ENCODE results near the gene S1PR5. TPM values are rescaled to one million over a fixed set of nuclear protein-coding genes. Genes with fewer than 3 reads are reported as not detected.

The S1PR5 gene
- total RNA-seq, 2 donors from 2014 or later, result 5.1 to 16.3 TPM

- Mint-ChIP-seq H3K9me3 (no peaks in the 10 kb centered on the region), H3K4me1 (ENCODE audit: low read depth in 2 of 2) (peaks cover 56% of the 10 kb centered on the region in 2 donors), H3K27ac (peak overlapping the region; percentile 73 to 74), H3K36me3 (peaks cover 8% of the 10 kb centered on the region), H3K27me3 (no peaks in the 10 kb centered on the region), H3K4me3 (peak overlapping the region; percentile 87)
- DNase-seq (ENCODE audit: low spot score), result peak; percentile 77
- peak; percentile 56 to 57 for ATAC-seq
Observed at GRCh38 chr19:10516671-10517286, 468 bp downstream of the S1PR5 start.

- ATAC-seq (peak; percentile 77 to 82), DNase-seq (ENCODE audit: low spot score) (peak; percentile 90)
- Mint-ChIP-seq H3K36me3 (peaks cover 8% of the 10 kb centered on the region), H3K4me1 (ENCODE audit: low read depth in 2 of 2) (peaks cover 54 to 56% of the 10 kb centered on the region in 2 donors), H3K27me3 (no peaks in the 10 kb centered on the region), H3K27ac (peak overlapping the region; percentile 73 to 74), H3K4me3 (peak overlapping the region; percentile 87), H3K9me3 (no peaks in the 10 kb centered on the region)
Observed at GRCh38 chr19:10516064-10516385, 1.2 kb downstream of the S1PR5 start.

- peaks cover 49 to 50% of the 10 kb centered on the region in 2 donors for H3K4me1 Mint-ChIP-seq (ENCODE audit: low read depth in 2 of 2)
- DNase-seq (ENCODE audit: low spot score) (peak; percentile 70), ATAC-seq (peak; percentile 34 to 52)
- peak overlapping the region; percentile 73 to 74 for H3K27ac Mint-ChIP-seq
- H3K4me3 Mint-ChIP-seq, result peak overlapping the region; percentile 87
- H3K36me3 Mint-ChIP-seq, result peaks cover 8% of the 10 kb centered on the region
- no peaks in the 10 kb centered on the region for H3K27me3 Mint-ChIP-seq
- H3K9me3 Mint-ChIP-seq, result no peaks in the 10 kb centered on the region
Observed at GRCh38 chr19:10514211-10515145, 2.8 kb downstream of the S1PR5 start.

DNA sequence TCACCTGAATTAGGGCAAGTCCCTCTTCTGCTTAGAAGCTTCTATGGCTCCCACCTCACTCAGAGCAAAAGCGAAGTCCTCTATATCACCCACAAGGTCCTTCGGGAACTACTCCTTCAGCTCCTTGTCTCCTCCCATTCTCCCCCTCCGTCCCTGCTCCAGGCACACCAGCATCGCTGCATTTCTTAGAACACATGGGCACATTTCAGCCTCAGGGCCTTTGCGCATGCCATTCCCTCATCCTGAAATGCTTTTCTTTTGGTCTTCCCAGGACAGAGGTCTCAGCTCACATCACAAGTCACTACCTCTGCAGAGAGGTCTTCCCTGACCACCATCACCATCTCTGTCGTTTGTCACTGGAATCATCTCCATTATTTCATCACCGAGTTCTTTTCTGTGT is 4.0 kb downstream of the S1PR5 start:
- H3K27me3 Mint-ChIP-seq, result no peaks in the 10 kb centered on the region
- peak overlapping the region; percentile 70 to 73 for H3K27ac Mint-ChIP-seq
- peaks cover 43 to 46% of the 10 kb centered on the region in 2 donors for H3K4me1 Mint-ChIP-seq (ENCODE audit: low read depth in 2 of 2)
- no peak for ATAC-seq
- H3K4me3 Mint-ChIP-seq, result peak overlapping the region; percentile 87
- H3K9me3 Mint-ChIP-seq, result no peaks in the 10 kb centered on the region
- peaks cover 8% of the 10 kb centered on the region for H3K36me3 Mint-ChIP-seq
- no peak for DNase-seq (ENCODE audit: low spot score)

DNA sequence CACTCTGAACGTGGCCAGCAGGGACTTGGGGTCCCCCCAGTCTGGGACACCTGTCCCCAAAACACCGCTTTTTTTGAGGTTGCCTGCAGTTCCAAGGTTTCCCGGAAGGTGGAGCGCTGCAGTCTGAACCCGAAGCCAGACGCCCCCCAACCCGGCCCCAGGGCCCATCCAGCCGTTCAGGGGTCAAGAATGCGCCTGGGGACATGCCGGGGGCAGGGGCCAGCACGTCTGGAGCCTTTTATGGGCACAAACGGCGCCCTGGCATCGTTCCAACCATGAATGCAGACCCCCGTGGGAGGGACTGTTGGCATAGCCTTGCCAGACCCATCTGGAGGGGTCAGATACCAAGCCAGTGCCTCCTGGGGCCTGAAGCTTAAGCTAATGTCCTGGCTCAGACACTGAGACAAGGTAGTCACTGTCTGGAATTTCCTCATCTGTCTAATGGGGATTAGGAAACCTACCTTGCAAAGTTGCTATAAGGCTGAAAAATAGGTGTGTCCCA is 6.9 kb downstream of the S1PR5 start:
- Mint-ChIP-seq H3K9me3 (no peaks in the 10 kb centered on the region), H3K27ac (peak overlapping the region in 1 of 2 donors; percentile 84), H3K4me1 (ENCODE audit: low read depth in 2 of 2) (peaks cover 32 to 37% of the 10 kb centered on the region in 2 donors), H3K4me3 (no peak overlapping the region), H3K27me3 (no peaks in the 10 kb centered on the region), H3K36me3 (peaks cover 8% of the 10 kb centered on the region)
- ATAC-seq (no peak), DNase-seq (ENCODE audit: low spot score) (peak; percentile 73)

DNA sequence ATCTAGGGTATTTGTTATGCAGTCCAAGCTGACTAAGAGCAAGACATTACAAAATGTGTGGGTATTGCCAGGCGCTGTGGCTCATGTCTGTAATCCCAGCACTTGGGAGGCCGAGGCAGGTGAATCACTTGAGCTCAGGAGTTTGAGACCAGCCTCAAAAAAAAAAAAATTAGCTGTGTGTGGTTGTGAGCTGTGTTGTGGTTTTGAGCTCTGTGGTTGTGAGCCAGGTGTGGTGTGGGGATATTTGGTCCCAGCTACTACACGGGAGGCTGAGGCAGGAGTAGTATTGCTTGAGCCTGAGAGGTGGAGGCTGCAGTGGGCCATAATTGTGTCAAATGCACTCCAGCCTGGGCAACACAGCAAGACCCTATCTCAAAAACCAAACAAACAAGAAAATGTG is 8.5 kb downstream of the S1PR5 start:
- H3K9me3 Mint-ChIP-seq, result no peaks in the 10 kb centered on the region
- ATAC-seq (peak; percentile 73 to 75), DNase-seq (ENCODE audit: low spot score) (no peak)
- H3K36me3 Mint-ChIP-seq, result peaks cover 8% of the 10 kb centered on the region
- no peaks in the 10 kb centered on the region for H3K27me3 Mint-ChIP-seq
- peak overlapping the region; percentile 66 to 84 for H3K27ac Mint-ChIP-seq
- peak overlapping the region; percentile 41 for H3K4me3 Mint-ChIP-seq
- peaks cover 26 to 28% of the 10 kb centered on the region in 2 donors for H3K4me1 Mint-ChIP-seq (ENCODE audit: low read depth in 2 of 2)

- Mint-ChIP-seq H3K9me3 (no peaks in the 10 kb centered on the region), H3K27me3 (no peaks in the 10 kb centered on the region), H3K36me3 (peaks cover 1% of the 10 kb centered on the region), H3K27ac (peak overlapping the region in 1 of 2 donors; percentile 84), H3K4me3 (no peak overlapping the region), H3K4me1 (ENCODE audit: low read depth in 2 of 2) (peaks cover 24 to 25% of the 10 kb centered on the region in 2 donors)
- ATAC-seq, result no peak
- no peak for DNase-seq (ENCODE audit: low spot score)
Observed at GRCh38 chr19:10508036-10508435, 9.2 kb downstream of the S1PR5 start.

DNA sequence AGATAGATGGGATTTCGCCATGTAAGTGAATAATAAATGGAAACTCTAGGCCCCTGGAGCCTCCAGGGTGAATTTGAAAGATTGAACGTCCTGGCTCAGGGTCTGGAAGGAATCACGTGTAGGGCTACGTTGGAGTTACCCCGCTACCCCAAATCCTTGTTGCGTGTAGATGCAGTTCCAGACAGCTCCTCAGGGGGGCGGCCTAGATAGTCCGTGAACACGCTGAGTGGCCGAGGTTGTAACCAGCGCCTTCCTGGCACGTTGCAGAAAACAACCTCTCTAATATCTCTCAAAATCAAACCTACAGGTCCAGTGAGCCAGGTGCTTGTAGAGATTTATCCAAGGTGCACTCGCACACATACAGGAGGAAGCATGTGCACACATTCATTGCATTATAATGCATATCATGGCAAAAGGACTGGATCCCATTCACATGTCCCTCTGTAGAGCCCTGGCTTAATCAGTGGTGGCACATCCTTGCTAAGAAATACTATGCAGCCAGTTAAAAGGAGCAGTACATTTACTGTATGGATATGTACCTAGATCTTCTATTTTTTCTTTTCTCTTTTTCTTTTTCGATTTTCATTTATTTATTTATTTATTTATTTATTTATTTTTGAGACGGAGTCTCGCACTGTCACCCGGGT is 11.5 kb downstream of the S1PR5 start:
- ATAC-seq (peak in 1 of 2 donors; percentile 43), DNase-seq (ENCODE audit: low spot score) (peak; percentile 78)
- Mint-ChIP-seq H3K9me3 (no peaks in the 10 kb centered on the region), H3K27ac (peak overlapping the region in 1 of 2 donors; percentile 75), H3K36me3 (no peaks in the 10 kb centered on the region), H3K4me3 (peak overlapping the region; percentile 7), H3K27me3 (no peaks in the 10 kb centered on the region), H3K4me1 (ENCODE audit: low read depth in 2 of 2) (peaks cover 28 to 30% of the 10 kb centered on the region in 2 donors)

GRCh38 chr19:10503002-10503789 is 14.1 kb downstream of the S1PR5 start, which contains the start of gene KEAP1:
TSS of gene KEAP1 (minus strand) at chr19:10503356. CDS start at chr19:10500033, 3,323 bp downstream.
- H3K27me3 Mint-ChIP-seq, result no peaks in the 10 kb centered on the region
- peak within 1 kb of the TSS; percentile 94 for H3K27ac Mint-ChIP-seq
- peaks cover 4% of the 10 kb centered on the region for H3K36me3 Mint-ChIP-seq
- peak within 1 kb of the TSS; percentile 94 for H3K4me3 Mint-ChIP-seq
- peak in 1 of 2 donors; percentile 41 for ATAC-seq
- no peaks in the 10 kb centered on the region for H3K9me3 Mint-ChIP-seq
- DNase-seq (ENCODE audit: low spot score), result no peak
- peaks cover 34% of the 10 kb centered on the region in 2 donors for H3K4me1 Mint-ChIP-seq (ENCODE audit: low read depth in 2 of 2)

GRCh38 chr19:10502524-10503001 is 14.7 kb downstream of the S1PR5 start:
- Mint-ChIP-seq H3K4me3 (peak overlapping the region; percentile 94), H3K36me3 (peaks cover 4% of the 10 kb centered on the region), H3K27ac (peak overlapping the region; percentile 85 to 94), H3K9me3 (no peaks in the 10 kb centered on the region), H3K4me1 (ENCODE audit: low read depth in 2 of 2) (peaks cover 35 to 36% of the 10 kb centered on the region in 2 donors), H3K27me3 (no peaks in the 10 kb centered on the region)
- DNase-seq (ENCODE audit: low spot score) (peak; percentile 98), ATAC-seq (peak; percentile 96 to 97)

DNA sequence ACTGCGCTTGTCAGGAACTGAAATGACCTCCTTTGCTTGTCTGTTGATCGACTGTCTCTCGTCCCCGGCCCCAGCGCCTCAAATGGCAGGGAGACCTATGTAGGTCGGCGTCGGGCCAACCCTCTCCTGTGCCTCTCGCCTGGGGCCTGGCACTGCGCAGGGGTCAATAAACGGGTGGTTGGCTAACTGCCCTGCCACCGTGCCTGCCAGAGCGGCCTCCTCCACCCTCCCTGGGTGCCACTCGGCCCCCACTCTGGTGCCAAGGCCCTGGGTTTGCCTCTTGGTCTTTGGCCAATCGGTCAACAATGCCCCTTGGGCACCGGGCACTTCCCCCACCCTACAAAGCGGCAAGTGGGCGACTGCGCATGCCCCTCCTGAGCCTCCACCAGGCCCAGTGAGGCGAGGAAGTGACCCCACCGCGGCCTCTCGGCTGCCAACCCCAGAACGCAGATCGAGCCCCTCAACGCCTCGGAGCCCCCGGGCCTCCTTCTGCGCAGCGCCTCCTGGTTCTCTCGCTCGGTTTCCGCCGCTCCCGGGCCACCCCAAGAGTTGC is 15.2 kb downstream of the S1PR5 start:
- peaks cover 36 to 38% of the 10 kb centered on the region in 2 donors for H3K4me1 Mint-ChIP-seq (ENCODE audit: low read depth in 2 of 2)

DNA sequence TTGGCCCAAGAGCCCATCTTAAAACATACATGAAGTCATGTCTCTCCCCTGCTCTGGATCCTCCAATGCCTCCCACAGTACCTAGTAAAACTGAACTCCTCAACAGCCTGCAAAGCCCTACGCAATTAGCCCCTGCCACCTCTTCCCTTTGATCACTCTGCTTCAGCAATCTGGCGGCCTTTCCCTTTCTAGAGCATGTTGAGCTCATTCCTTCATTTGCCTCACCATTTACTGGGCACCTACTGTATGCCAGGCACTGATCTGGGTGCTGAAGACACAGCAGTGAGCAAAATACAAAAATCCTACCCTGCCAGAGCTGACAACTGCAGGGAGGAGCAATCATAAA is 17.0 kb downstream of the S1PR5 start:
- Mint-ChIP-seq H3K27ac (peak overlapping the region; percentile 19 to 91), H3K4me1 (ENCODE audit: low read depth in 2 of 2) (peaks cover 30 to 32% of the 10 kb centered on the region in 2 donors), H3K9me3 (no peaks in the 10 kb centered on the region), H3K4me3 (peak overlapping the region; percentile 82), H3K36me3 (peaks cover 4% of the 10 kb centered on the region), H3K27me3 (no peaks in the 10 kb centered on the region)
- ATAC-seq (no peak), DNase-seq (ENCODE audit: low spot score) (no peak)

More for the DNA sequence above, 15.2 kb downstream of the S1PR5 start:
- DNase-seq (ENCODE audit: low spot score) (peak; percentile 79), ATAC-seq (peak; percentile 55 to 61)
- H3K36me3 Mint-ChIP-seq, result peaks cover 4% of the 10 kb centered on the region
- H3K4me3 Mint-ChIP-seq, result peak overlapping the region; percentile 94
- peak overlapping the region; percentile 85 to 94 for H3K27ac Mint-ChIP-seq
- H3K27me3 Mint-ChIP-seq, result no peaks in the 10 kb centered on the region
- no peaks in the 10 kb centered on the region for H3K9me3 Mint-ChIP-seq

Data from natural killer cell treated with Interleukin-12 subunit alpha and Interleukin-12 subunit beta and Interleukin-15 and Interleukin-18, amount 100 ng/mL, for 72 hours (primary cell).